Measurements from ENCODE around the gene CSTA. TPM values are rescaled to one million over a fixed set of nuclear protein-coding genes. Genes with fewer than 3 reads are reported as not detected.

Gene CSTA
- total and polyA plus RNA-seq, 2 of the 13 experiments (the other 11 are each of a cell fraction or from before 2014, with no cell fraction given), result 3.9 to 11.0 TPM

GRCh38 chr3:122383771-122384697 is 59.0 kb downstream of the CSTA start, which contains the start of gene FAM162A (continued):
- peak; percentile 90 for TF ChIP-seq ZNF329 (CRISPR knock-in tag; IDR thresholded peaks at IDR 0.05; ENCODE audit: low read depth)
- no peak for TF ChIP-seq ZSCAN30 (CRISPR knock-in tag; IDR thresholded peaks at IDR 0.05)
- no peak for TF ChIP-seq ZNF33A (CRISPR knock-in tag; IDR thresholded peaks at IDR 0.05; ENCODE audit: borderline replicate concordance)
- peak; percentile 68 for TF ChIP-seq SKI (IDR thresholded peaks at IDR 0.05; ENCODE audit: partially characterized antibody)
- peak; percentile 83; the same call in 1 of the 2 replicates for TF ChIP-seq ZSCAN29 (CRISPR knock-in tag; conservative IDR thresholded peaks at IDR 0.05)
- no peak for TF ChIP-seq ZNF703 (CRISPR knock-in tag; IDR thresholded peaks at IDR 0.05; ENCODE audit: borderline replicate concordance)
- TF ChIP-seq ZNF280B (CRISPR knock-in tag; IDR thresholded peaks at IDR 0.05; ENCODE audit: borderline replicate concordance), result no peak; the same call in 1 of the 2 replicates
- no peak for TF ChIP-seq POLR2AphosphoS2 (IDR thresholded peaks at IDR 0.05; ENCODE audit: low read depth, low read length)
- peak; percentile 30; the same call in 1 of the 2 replicates for TF ChIP-seq ZNF512 (CRISPR knock-in tag; IDR thresholded peaks at IDR 0.05)
- TF ChIP-seq TEAD3 (CRISPR knock-in tag; optimal IDR thresholded peaks at IDR 0.05; ENCODE audit: borderline replicate concordance), result peak; percentile 83
- TF ChIP-seq ZNF274 (CRISPR knock-in tag; IDR thresholded peaks at IDR 0.05), result peak; percentile 90
- TF ChIP-seq ZNF678 (CRISPR knock-in tag; IDR thresholded peaks at IDR 0.05), result no peak
- no peak for TF ChIP-seq FOXK2 (IDR thresholded peaks at IDR 0.05)
- TF ChIP-seq MAZ (IDR thresholded peaks at IDR 0.05; ENCODE audit: borderline replicate concordance, low read depth, low read length), result peak; percentile 60; the same call in 1 of the 2 replicates
- TF ChIP-seq MAZ (CRISPR knock-in tag; IDR thresholded peaks at IDR 0.05; ENCODE audit: low read depth), result peak; percentile 90
- TF ChIP-seq SOX5 (CRISPR knock-in tag; IDR thresholded peaks at IDR 0.05; ENCODE audit: borderline replicate concordance), result peak; percentile 71
- TF ChIP-seq ZMAT5 (CRISPR knock-in tag; IDR thresholded peaks at IDR 0.05; ENCODE audit: borderline replicate concordance, low read depth), result no peak
- peak; percentile 38; the same call in 1 of the 2 replicates for TF ChIP-seq ZNF646 (CRISPR knock-in tag; IDR thresholded peaks at IDR 0.05)
- peak; percentile 81 for TF ChIP-seq RBM39 (IDR thresholded peaks at IDR 0.05; ENCODE audit: low read depth, low read length, poor library complexity, severe bottlenecking)

Data from HepG2 (cell line).